Measurements from ENCODE around the gene HS3ST5. TPM values are rescaled to one million over a fixed set of nuclear protein-coding genes. Genes with fewer than 3 reads are reported as not detected.

HS3ST5 gene
- total RNA-seq, 1 donor from 2014 or later: not detected

- no peaks in the 10 kb centered on the region for H3K36me3 Mint-ChIP-seq (ENCODE audit: low read depth)
- ChIA-PET POLR2A (no interaction called here), CTCF (no interaction called here)
- no peaks in the 10 kb centered on the region for H3K9me3 Mint-ChIP-seq
- peaks cover 8% of the 10 kb centered on the region for H3K4me1 Mint-ChIP-seq
- no peak overlapping the region for H3K4me3 Mint-ChIP-seq
- no peak overlapping the region for H3K27ac Mint-ChIP-seq
- no peak for TF ChIP-seq CTCF (IDR thresholded peaks at IDR 0.05)
- no peak for ATAC-seq (ENCODE audit: low read depth)
- intact Hi-C loops (cut with micrococcal nuclease): no loop called here
- no peak for DNase-seq
- peaks cover 24% of the 10 kb centered on the region for H3K27me3 Mint-ChIP-seq
These were observed 3.1 kb downstream of the HS3ST5 start for GRCh38 chr6:114339706-114340105.

GRCh38 chr6:114334237-114334636, 8.6 kb downstream of the HS3ST5 start:
- H3K4me3 Mint-ChIP-seq: no peak overlapping the region
- ATAC-seq (ENCODE audit: low read depth) (no peak), DNase-seq (no peak)
- no peaks in the 10 kb centered on the region for H3K27me3 Mint-ChIP-seq
- no peak for TF ChIP-seq CTCF (IDR thresholded peaks at IDR 0.05)
- CTCF ChIA-PET: no interaction called here
- no peaks in the 10 kb centered on the region for H3K36me3 Mint-ChIP-seq (ENCODE audit: low read depth)
- no peaks in the 10 kb centered on the region for H3K9me3 Mint-ChIP-seq
- no peak overlapping the region for H3K27ac Mint-ChIP-seq
- intact Hi-C loops (cut with micrococcal nuclease): no loop called here
- POLR2A ChIA-PET: no interaction called here
- no peaks in the 10 kb centered on the region for H3K4me1 Mint-ChIP-seq

- POLR2A ChIA-PET: no interaction called here
- intact Hi-C loops (cut with micrococcal nuclease): no loop called here
- CTCF ChIA-PET: no interaction called here
- Mint-ChIP-seq H3K4me1 (no peaks in the 10 kb centered on the region), H3K27me3 (no peaks in the 10 kb centered on the region), H3K27ac (no peak overlapping the region), H3K9me3 (no peaks in the 10 kb centered on the region), H3K4me3 (no peak overlapping the region), H3K36me3 (ENCODE audit: low read depth) (no peaks in the 10 kb centered on the region)
- ATAC-seq (ENCODE audit: low read depth): no peak
- TF ChIP-seq CTCF (IDR thresholded peaks at IDR 0.05): no peak
- DNase-seq: no peak
These were observed 15.7 kb downstream of the HS3ST5 start for GRCh38 chr6:114327074-114327473.

- intact Hi-C loops (cut with micrococcal nuclease): no loop called here
- H3K4me1 Mint-ChIP-seq: no peaks in the 10 kb centered on the region
- no peak overlapping the region for H3K4me3 Mint-ChIP-seq
- H3K9me3 Mint-ChIP-seq: no peaks in the 10 kb centered on the region
- ATAC-seq (ENCODE audit: low read depth) (no peak), DNase-seq (no peak)
- POLR2A ChIA-PET: no interaction called here
- TF ChIP-seq CTCF (IDR thresholded peaks at IDR 0.05): no peak
- no peaks in the 10 kb centered on the region for H3K27me3 Mint-ChIP-seq
- H3K36me3 Mint-ChIP-seq (ENCODE audit: low read depth): no peaks in the 10 kb centered on the region
- CTCF ChIA-PET: no interaction called here
- no peak overlapping the region for H3K27ac Mint-ChIP-seq
These were observed 19.0 kb downstream of the HS3ST5 start for GRCh38 chr6:114323784-114324183.

- ATAC-seq (ENCODE audit: low read depth): no peak
These were observed 23.1 kb downstream of the HS3ST5 start for GRCh38 chr6:114319749-114320148.

More at GRCh38 chr6:114319749-114320148, 23.1 kb downstream of the HS3ST5 start:
- no peak overlapping the region for H3K4me3 Mint-ChIP-seq
- POLR2A ChIA-PET: no interaction called here
- no peak overlapping the region for H3K27ac Mint-ChIP-seq
- H3K36me3 Mint-ChIP-seq (ENCODE audit: low read depth): no peaks in the 10 kb centered on the region
- TF ChIP-seq CTCF (IDR thresholded peaks at IDR 0.05): no peak
- DNase-seq: no peak
- H3K4me1 Mint-ChIP-seq: no peaks in the 10 kb centered on the region
- intact Hi-C loops (cut with micrococcal nuclease): no loop called here
- H3K9me3 Mint-ChIP-seq: no peaks in the 10 kb centered on the region
- CTCF ChIA-PET: no interaction called here
- H3K27me3 Mint-ChIP-seq: no peaks in the 10 kb centered on the region
